HepG2 (cell line): ENCODE data around the gene UBL7. TPM values are rescaled to one million over a fixed set of nuclear protein-coding genes. Genes with fewer than 3 reads are reported as not detected.
"Not testable (repeated sequence)": the region's sequence is repeated elsewhere in the genome, so short reads cannot be mapped to it uniquely, and the experiment has no call there.

Experiments used
- ATAC-seq: fragments of 200-7000 bp; cut with Tn5 transposase; 3 replicates; pipeline ENCODE4 v1.9.1; 2020; ENCODE audit warnings: mild to moderate bottlenecking, moderate library complexity
- BruUV-seq: library from RNA; stranded (reverse); fragments of 400-500 nt; replicated peaks from 2 replicates; lab custom pipeline; 2021; lab: Mats Ljungman, UMichigan
- CTCF ChIA-PET: fragments of 300-600 bp; formaldehyde crosslinking; extraction: SDS; loops from one replicate; lab custom pipeline; 2021; ENCODE audit warnings: low total read pairs, inconsistent platforms, low intra/inter-chr PET ratio; lab: Yijun Ruan, JAX
- POLR2A ChIA-PET: fragments of 350-600 bp; sonication (Branson Sonifier 250); formaldehyde crosslinking; loops from one replicate; lab custom pipeline; 2020; ENCODE audit warnings: antibody characterized with exemption, inconsistent platforms; lab: Yijun Ruan, JAX
- DNase-seq: peaks from one replicate; pipeline ENCODE4 v3.0.0-alpha.2; 2015; ENCODE audit warnings: low spot score
- FAIRE-seq: peaks from 3 replicates; lab custom pipeline; 2011; peaks lifted over from hg19 to GRCh38; lab: Jason Lieb, UNC
- H2AFZ ChIP-seq: one replicate; pipeline ENCODE4 v1.6.1; 2011; ENCODE audit warnings: low read length, inconsistent platforms
- H3K27ac ChIP-seq: fragments of 300-600 bp; 3 replicates; pipeline ENCODE4 v1.8.0; 2011; ENCODE audit warnings: mixed run types, mild to moderate bottlenecking, mixed read lengths, low read length, inconsistent platforms; ENCODE audit not compliant: insufficient read depth; ENCODE audit errors: extremely low read length
- H3K27me3 ChIP-seq, 2 experiments: fragments of 200-600 bp in 1 of 2; 2 replicates in 1 of 2; 3 replicates in 1 of 2; pipeline versions ENCODE4 v1.6.0 to v1.8.0; 2011; ENCODE audit warnings: low read length in 2 of 2, mild to moderate bottlenecking in 2 of 2, moderate library complexity in 2 of 2, inconsistent platforms in 1 of 2; ENCODE audit not compliant: insufficient read depth in 2 of 2, control insufficient read depth in 1 of 2
- H3K36me3 ChIP-seq, 2 experiments: fragments of 200-600 bp in 1 of 2; replicated peaks in 1 of 2; 2 replicates in 1 of 2; 3 replicates in 1 of 2; pipeline versions ENCODE4 v1.5.1 to v1.8.0; 2011; ENCODE audit warnings: low read length in 2 of 2, inconsistent platforms in 1 of 2; ENCODE audit not compliant: insufficient read depth in 2 of 2, control insufficient read depth in 1 of 2
- H3K4me1 ChIP-seq: 2 replicates; pipeline ENCODE4 v1.5.1; 2012; ENCODE audit warnings: low read length, inconsistent platforms; ENCODE audit not compliant: insufficient read depth
- H3K4me2 ChIP-seq: 2 replicates; pipeline ENCODE4 v1.6.0; 2011; ENCODE audit warnings: low read depth, low read length, inconsistent platforms
- H3K4me3 ChIP-seq, 3 experiments: fragments of 200-600 bp in 1 of 3; sonication (generic), shearing (Covaris generic) in 1 of 3; replicated peaks in 1 of 3; 2 replicates each; pipeline ENCODE4 v1.5.1; 2011 to 2016; ENCODE audit warnings: low read length in 3 of 3, inconsistent platforms in 2 of 3, low read depth in 2 of 3, mild to moderate bottlenecking in 2 of 3, control low read depth in 1 of 3, mixed read lengths in 1 of 3; ENCODE audit not compliant: insufficient read depth in 1 of 3
- H3K79me2 ChIP-seq: one replicate; pipeline ENCODE4 v1.6.1; 2011; ENCODE audit warnings: low read length, inconsistent platforms; ENCODE audit not compliant: insufficient read depth
- H3K9ac ChIP-seq: 2 replicates; pipeline ENCODE4 v1.6.0; 2011; ENCODE audit warnings: mild to moderate bottlenecking, low read depth, low read length, inconsistent platforms; ENCODE audit not compliant: insufficient read depth
- H3K9me3 ChIP-seq: 2 replicates; pipeline ENCODE4 v1.5.1; 2012; ENCODE audit warnings: mild to moderate bottlenecking, low read length
- H4K20me1 ChIP-seq: 2 replicates; pipeline ENCODE4 v1.6.0; 2011; ENCODE audit warnings: inconsistent platforms, mild to moderate bottlenecking, low read length, moderate library complexity; ENCODE audit not compliant: insufficient read depth
- ARID2 ChIP-seq: sonication (generic); formaldehyde crosslinking; IDR thresholded peaks from 2 replicates; pipeline ENCODE4 v1.8.1; 2022; ENCODE audit warnings: mild to moderate bottlenecking, missing genetic modification reagents, borderline replicate concordance
- CTCF ChIP-seq: sonication (generic); formaldehyde crosslinking; IDR thresholded peaks from 2 replicates; pipeline ENCODE4 v1.5.0; 2020; ENCODE audit warnings: mild to moderate bottlenecking, missing genetic modification reagents, moderate library complexity
- HHEX ChIP-seq: IDR thresholded peaks from 2 replicates; pipeline ENCODE4 v1.6.1; 2016; ENCODE audit warnings: control low read depth
- HOXA7 ChIP-seq: sonication (generic); formaldehyde crosslinking; IDR thresholded peaks from 2 replicates; pipeline ENCODE4 v1.8.1; 2022; ENCODE audit warnings: mild to moderate bottlenecking, missing genetic modification reagents, moderate library complexity
- MTERF4 ChIP-seq: sonication (generic); formaldehyde crosslinking; IDR thresholded peaks from 2 replicates; pipeline ENCODE4 v1.8.0; 2023; ENCODE audit warnings: mild to moderate bottlenecking, missing genetic modification reagents
- ONECUT2 ChIP-seq: sonication (generic); formaldehyde crosslinking; IDR thresholded peaks from 2 replicates; pipeline ENCODE4 v1.4.0; 2020; ENCODE audit warnings: missing genetic modification reagents
- SCMH1 ChIP-seq: sonication (generic); formaldehyde crosslinking; IDR thresholded peaks from 2 replicates; pipeline ENCODE4 v1.9.0; 2021; ENCODE audit warnings: missing genetic modification reagents, mild to moderate bottlenecking, borderline replicate concordance
- SMC3 ChIP-seq: IDR thresholded peaks from 2 replicates; pipeline ENCODE4 v1.6.1; 2011; ENCODE audit warnings: low read length, improper control_type of control experiment
- SNAI1 ChIP-seq: sonication (generic); formaldehyde crosslinking; IDR thresholded peaks from 2 replicates; pipeline ENCODE4 v1.5.0; 2020; ENCODE audit warnings: mild to moderate bottlenecking, missing genetic modification reagents, borderline replicate concordance
- STAG1 ChIP-seq: sonication (generic); formaldehyde crosslinking; IDR thresholded peaks from 2 replicates; pipeline ENCODE4 v1.4.0; 2020; ENCODE audit warnings: missing genetic modification reagents
- WGBS: methylation state at CpG from one replicate; pipeline ENCODE4 v1.1.6; 2017; ENCODE audit warnings: low lambda C conversion rate; 5-methylcytosine and 5-hydroxymethylcytosine counted together
- in situ Hi-C: cut with HindIII; loops from 2 replicates; pipeline ENCODE4 v1.10.0; 2017; ENCODE audit warnings: low pct_unique_long_range_greater_than_20kb; ENCODE audit not compliant: extremely low pct_ligation_motif_present
- intact Hi-C: fragments of 100-400 bp; cut with micrococcal nuclease; formaldehyde crosslinking; loops from one replicate; pipeline ENCODE4 v1.10.0; 2022; ENCODE audit not compliant: unreplicated experiment
- polyA plus RNA-seq, 8 experiments: library from polyadenylated mRNA; depleted of rRNA in 3 of 8; stranded (reverse) in 7 of 8; unstranded in 1 of 8; fragments of >200 nt; fragmentation: Illumina TruSeq in 4 of 8; extraction: Trizol in 4 of 8; gene quantifications; 2 replicates each; pipeline versions ENCODE4 v1.2.1 to v1.2.3, GENCODE V29; 2011 to 2016; ENCODE audit warnings: low read depth in 4 of 8, missing spikeins in 1 of 8, mixed read lengths in 1 of 8; ENCODE audit not compliant: insufficient read depth in 1 of 8
- total RNA-seq, 5 experiments: library from RNA; depleted of rRNA; stranded (reverse); fragments of >200 nt; fragmentation: Illumina TruSeq; extraction: Trizol; gene quantifications; 2 replicates each; pipeline ENCODE4 v1.2.3, GENCODE V29; 2016; ENCODE audit warnings: low read depth in 1 of 5

Gene UBL7
- total and polyA plus RNA-seq, 2 of the 13 experiments (the other 11 are each of a cell fraction or from before 2014, with no cell fraction given) = 55.0 to 63.5 TPM

GRCh38 chr15:74458473-74458872 lies 2.5 kb downstream of the UBL7 start:
- peak; percentile 55 for FAIRE-seq
- 44% methylated on average over 3 of the region's 3 CpGs for WGBS
- Histone ChIP-seq H3K27ac (no peak overlapping the region), H3K79me2 (peaks cover 24% of the 10 kb centered on the region), H3K9ac (no peak overlapping the region), H3K27me3 (no peaks in the 10 kb centered on the region), H4K20me1 (no peaks in the 10 kb centered on the region), H3K4me2 (no peak overlapping the region), H3K9me3 (no peaks in the 10 kb centered on the region), H3K4me1 (peaks cover 39% of the 10 kb centered on the region), H3K4me3 (no peak overlapping the region), H3K36me3 (peaks cover 0 to 19% of the 10 kb centered on the region in 2 experiments; a peak in 2 of 5 replicates), H2AFZ (no peak overlapping the region)
- ChIA-PET CTCF (no interaction called here), POLR2A (interaction anchor here (0.7 to 13.6 kb wide), 5 partner anchors 10 to 77 kb away, joined by 3 to 357 read pairs (median 4); partner anchors contain the start of gene SEMA7A)
- no peak for TF ChIP-seq SCMH1 (CRISPR knock-in tag)
- TF ChIP-seq ARID2 (CRISPR knock-in tag) = no peak
- no peak for TF ChIP-seq SNAI1 (CRISPR knock-in tag)
- TF ChIP-seq HHEX (CRISPR knock-in tag) = no peak
- no peak for TF ChIP-seq ONECUT2 (CRISPR knock-in tag)
- TF ChIP-seq CTCF (CRISPR knock-in tag) = 0 out of 2 replicates have a peak, but pooled peaks have one; percentile 12
- TF ChIP-seq SMC3 = peak; percentile 24; the same call in 1 of the 2 replicates
- no peak for TF ChIP-seq HOXA7 (CRISPR knock-in tag)
- TF ChIP-seq STAG1 (CRISPR knock-in tag) = peak; percentile 35
- TF ChIP-seq MTERF4 (CRISPR knock-in tag) = no peak
- peak; percentile 54 for DNase-seq
- in situ Hi-C loops (no loop called here), intact Hi-C loops (no loop called here)
- ATAC-seq = no peak
- BruUV-seq = no TSS peak

GRCh38 chr15:74457036-74457435 lies 3.9 kb downstream of the UBL7 start:
- CTCF ChIA-PET = not testable (repeated sequence)
- POLR2A ChIA-PET = interaction anchor here (8.4 to 13.6 kb wide), 2 partner anchors 9 to 16 kb away, joined by 93 to 357 read pairs; no protein-coding TSS in a partner anchor

More at GRCh38 chr15:74457036-74457435, 3.9 kb downstream of the UBL7 start:
- H3K4me3 ChIP-seq, intact Hi-C loops, H3K9me3 ChIP-seq, FAIRE-seq, H3K27ac ChIP-seq, H2AFZ ChIP-seq, BruUV-seq, H3K27me3 ChIP-seq, H3K9ac ChIP-seq, H4K20me1 ChIP-seq, in situ Hi-C loops, ATAC-seq, DNase-seq, H3K4me2 ChIP-seq: not testable (repeated sequence)
- Histone ChIP-seq H3K79me2 (peaks cover 12% of the 10 kb centered on the region), H3K4me1 (peaks cover 36% of the 10 kb centered on the region), H3K36me3 (peaks cover under 1 to 32% of the 10 kb centered on the region in 2 experiments; a peak in 3 of 5 replicates)
- 95% methylated on average over 10 of the region's 10 CpGs for WGBS
